ENCODE data around the gene TTC39C. TPM values are rescaled to one million over a fixed set of nuclear protein-coding genes. Genes with fewer than 3 reads are reported as not detected.
"Not testable (repeated sequence)": the region's sequence is repeated elsewhere in the genome, so short reads cannot be mapped to it uniquely, and the experiment has no call there.

Gene TTC39C
- total RNA-seq, 1 donor from 2014 or later = 23.5 TPM

GRCh38 chr18:24024425-24024824 is 9.9 kb downstream of the TTC39C start:
- TF ChIP-seq CTCF (conservative IDR thresholded peaks at IDR 0.05) = no peak
- Mint-ChIP-seq H3K27me3 (ENCODE audit: low read depth) (no peaks in the 10 kb centered on the region), H3K36me3 (ENCODE audit: low read depth) (peaks cover 2% of the 10 kb centered on the region), H3K9me3 (no peaks in the 10 kb centered on the region), H3K4me3 (no peak overlapping the region), H3K27ac (ENCODE audit: unreplicated experiment) (no peak overlapping the region), H3K4me1 (peaks cover under 1% of the 10 kb centered on the region)
- no peak for DNase-seq (ENCODE audit: low read depth, low spot score)

DNA sequence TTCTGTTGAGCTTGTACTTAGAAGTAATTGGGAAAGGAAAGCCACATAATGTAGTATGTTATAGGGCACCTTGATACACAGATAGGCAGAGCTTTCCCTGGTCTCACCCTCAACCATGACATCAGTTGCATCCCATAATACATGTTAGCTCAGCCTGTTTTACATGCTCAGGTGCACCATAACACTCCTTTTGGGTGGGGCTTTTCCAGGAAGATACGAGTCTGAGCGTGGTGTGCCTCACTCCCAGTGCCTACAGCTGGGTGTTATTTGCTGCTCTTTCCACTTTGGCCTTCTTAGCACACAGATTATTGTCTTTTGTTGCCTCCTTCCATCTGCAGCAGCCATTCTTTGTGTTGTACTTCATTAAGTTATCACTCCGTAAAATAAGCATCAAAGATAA is 11.9 kb downstream of the TTC39C start:
- Mint-ChIP-seq H3K4me1 (peaks cover 7% of the 10 kb centered on the region), H3K36me3 (ENCODE audit: low read depth) (no peaks in the 10 kb centered on the region), H3K27ac (ENCODE audit: unreplicated experiment) (no peak overlapping the region), H3K9me3 (no peaks in the 10 kb centered on the region), H3K27me3 (ENCODE audit: low read depth) (no peaks in the 10 kb centered on the region), H3K4me3 (no peak overlapping the region)
- no peak for DNase-seq (ENCODE audit: low read depth, low spot score)
- no peak for TF ChIP-seq CTCF (conservative IDR thresholded peaks at IDR 0.05)

DNA sequence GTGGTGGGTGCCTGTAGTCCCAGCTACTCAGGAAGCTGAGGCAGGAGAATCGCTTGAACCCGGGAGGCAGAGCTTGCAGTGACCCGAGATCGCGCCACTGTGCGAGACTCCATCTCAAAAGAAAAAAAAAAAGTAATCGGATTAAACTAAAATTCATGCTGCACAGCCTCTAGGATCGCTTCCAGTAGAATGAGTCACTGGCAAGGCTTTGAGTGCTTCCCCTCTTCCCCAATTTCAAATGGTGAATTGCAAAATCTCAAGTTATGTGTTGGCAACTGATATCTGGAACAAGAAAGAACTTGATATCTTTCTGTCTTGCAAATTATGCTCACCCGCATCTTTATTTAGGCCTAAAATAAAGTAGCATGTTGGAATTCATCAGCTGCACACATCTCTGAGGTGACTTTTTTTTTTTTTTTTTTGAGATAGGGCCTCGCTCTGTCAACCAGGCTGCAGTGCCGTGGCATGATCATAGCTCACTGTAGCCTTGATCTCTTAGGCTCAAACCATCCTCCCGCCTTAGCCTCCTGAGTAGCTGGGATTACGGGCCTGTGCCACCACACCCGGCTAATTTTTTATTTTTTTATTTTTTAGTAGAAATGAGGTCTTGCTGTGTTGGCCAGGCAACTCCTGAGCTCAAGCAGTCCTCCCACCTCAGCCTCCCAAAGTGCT is 12.7 kb downstream of the TTC39C start:
- Mint-ChIP-seq H3K27me3 (ENCODE audit: low read depth) (no peaks in the 10 kb centered on the region), H3K4me1 (peaks cover 7% of the 10 kb centered on the region), H3K36me3 (ENCODE audit: low read depth) (no peaks in the 10 kb centered on the region), H3K9me3 (no peaks in the 10 kb centered on the region), H3K27ac (ENCODE audit: unreplicated experiment) (no peak overlapping the region), H3K4me3 (no peak overlapping the region)
- DNase-seq (ENCODE audit: low read depth, low spot score) = no peak
- no peak for TF ChIP-seq CTCF (conservative IDR thresholded peaks at IDR 0.05)

DNA sequence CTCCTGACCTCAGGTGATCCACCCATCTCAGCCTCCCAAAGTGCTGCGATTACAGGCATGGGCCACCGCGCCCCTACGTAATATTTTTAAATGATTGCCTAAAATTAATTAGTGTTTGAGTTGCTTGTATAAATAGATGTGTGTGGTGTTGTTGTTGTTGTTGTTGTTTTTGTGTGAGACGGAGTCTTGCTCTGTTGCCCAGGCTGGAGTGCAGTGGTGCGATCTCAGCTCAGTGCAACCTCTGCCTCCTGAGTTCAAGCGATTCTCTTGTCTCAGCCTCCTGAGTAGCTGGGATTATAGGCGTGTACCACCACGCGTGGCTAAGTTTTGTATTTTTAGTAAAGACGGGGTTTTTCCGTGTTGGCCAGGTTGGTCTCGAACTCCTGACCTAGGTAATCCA is 14.4 kb downstream of the TTC39C start:
- H3K9me3 Mint-ChIP-seq; DNase-seq (ENCODE audit: low read depth, low spot score); H3K27ac Mint-ChIP-seq (ENCODE audit: unreplicated experiment): not testable (repeated sequence)

DNA sequence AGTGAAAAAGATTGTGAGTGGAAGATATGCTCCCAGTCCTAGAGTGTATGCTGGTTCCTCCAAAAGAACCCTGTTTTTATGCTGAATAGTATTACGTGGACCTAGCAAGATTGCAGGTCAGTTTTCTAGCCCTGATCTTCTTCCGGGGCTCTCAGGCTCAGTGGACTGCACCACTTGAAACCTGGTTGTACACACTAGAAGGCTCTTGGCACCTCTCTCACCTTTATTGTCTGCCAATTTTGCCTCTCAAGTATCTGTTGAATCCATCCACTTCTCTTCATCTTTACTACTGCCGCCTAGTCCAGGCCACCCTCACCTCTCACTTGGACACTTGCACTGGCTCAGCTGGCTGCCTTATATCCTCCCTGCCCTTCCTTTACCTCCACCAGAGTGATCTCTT is 16.8 kb downstream of the TTC39C start:
- Mint-ChIP-seq H3K4me3 (no peak overlapping the region), H3K4me1 (peaks cover 16% of the 10 kb centered on the region), H3K27ac (ENCODE audit: unreplicated experiment) (no peak overlapping the region), H3K9me3 (no peaks in the 10 kb centered on the region), H3K36me3 (ENCODE audit: low read depth) (peaks cover 8% of the 10 kb centered on the region), H3K27me3 (ENCODE audit: low read depth) (no peaks in the 10 kb centered on the region)
- DNase-seq (ENCODE audit: low read depth, low spot score) = no peak
- no peak for TF ChIP-seq CTCF (conservative IDR thresholded peaks at IDR 0.05)

More for the DNA sequence above, 14.4 kb downstream of the TTC39C start:
- not testable (repeated sequence) for H3K27me3 Mint-ChIP-seq (ENCODE audit: low read depth); H3K36me3 Mint-ChIP-seq (ENCODE audit: low read depth); H3K4me3 Mint-ChIP-seq
- peaks cover 16% of the 10 kb centered on the region for H3K4me1 Mint-ChIP-seq

GRCh38 chr18:24031916-24032315 is 17.4 kb downstream of the TTC39C start:
- peaks cover 8% of the 10 kb centered on the region for H3K36me3 Mint-ChIP-seq (ENCODE audit: low read depth)
- no peak for DNase-seq (ENCODE audit: low read depth, low spot score)
- no peaks in the 10 kb centered on the region for H3K9me3 Mint-ChIP-seq
- no peak overlapping the region for H3K27ac Mint-ChIP-seq (ENCODE audit: unreplicated experiment)
- no peaks in the 10 kb centered on the region for H3K27me3 Mint-ChIP-seq (ENCODE audit: low read depth)
- peaks cover 16% of the 10 kb centered on the region for H3K4me1 Mint-ChIP-seq
- H3K4me3 Mint-ChIP-seq = no peak overlapping the region
- TF ChIP-seq CTCF (conservative IDR thresholded peaks at IDR 0.05) = no peak

Data from neural crest cell (in vitro differentiated cells).